HCT116 (cell line): ENCODE measurements around the gene PIGN. TPM values are rescaled to one million over a fixed set of nuclear protein-coding genes. Genes with fewer than 3 reads are reported as not detected.

Experiments
- ATAC-seq: fragments of 200-7000 bp; cut with Tn5 transposase; 2 replicates; pipeline ENCODE4 v1.9.1; 2020; ENCODE audit warnings: mild to moderate bottlenecking, moderate library complexity
- BruUV-seq: library from RNA; stranded (reverse); fragments of 400-500 nt; replicated peaks from 2 replicates; lab custom pipeline; 2021; lab: Mats Ljungman, UMichigan
- CTCF ChIA-PET: fragments of 300-600 bp; sonication (Branson Sonifier 250); formaldehyde crosslinking; loops from one replicate; lab custom pipeline; 2021; ENCODE audit warnings: antibody characterized with exemption; lab: Charles Lee
- POLR2A ChIA-PET: fragments of 300-600, 350-600 bp; sonication (Branson Sonifier 250); formaldehyde crosslinking; loops from one replicate; lab custom pipeline; 2021; ENCODE audit warnings: antibody characterized with exemption; lab: Charles Lee
- RAD21 ChIA-PET, 2 experiments: fragments of 300-600 bp; sonication (Branson Sonifier 250); formaldehyde crosslinking; loops; one replicate each; lab custom pipeline; 2023; ENCODE audit warnings: low total read pairs in 2 of 2; ENCODE audit not compliant: uncharacterized antibody in 2 of 2, unreplicated experiment in 2 of 2, low non-redundant PET in 1 of 2; lab: Charles Lee
- DNase-seq: peaks from one replicate; pipeline ENCODE4 v3.0.0-alpha.2; 2010; ENCODE audit warnings: low read depth, low spot score
- H2AFZ ChIP-seq: fragments of 200-600 bp; shearing (Covaris generic), sonication (generic); 2 replicates; pipeline ENCODE4 v1.6.1; 2017; ENCODE audit warnings: low read depth, mixed run types, mixed read lengths, antibody characterized with exemption, low read length; ENCODE audit not compliant: poor library complexity, severe bottlenecking
- H3K27ac ChIP-seq: 2 replicates; pipeline ENCODE4 v1.5.1; 2012; ENCODE audit warnings: low read depth, low read length
- H3K27me3 ChIP-seq: fragments of 200-600 bp; sonication (generic); 2 replicates; pipeline ENCODE4 v1.6.1; 2016; ENCODE audit warnings: mixed run types, low read length, mixed read lengths; ENCODE audit not compliant: insufficient read depth
- H3K36me3 ChIP-seq, 2 experiments: fragments of 200-500 bp in 1 of 2; fragments of 200-600 bp in 1 of 2; sonication (Bioruptor generic) in 1 of 2; sonication (generic) in 1 of 2; 2 replicates each; pipeline versions ENCODE4 v1.5.1 to v1.6.1; 2014 to 2016; ENCODE audit warnings: low read length in 2 of 2, inconsistent platforms in 1 of 2, mixed read lengths in 1 of 2, mixed run types in 1 of 2; ENCODE audit not compliant: insufficient read depth in 2 of 2, control insufficient read depth in 1 of 2
- H3K4me1 ChIP-seq, 2 experiments: fragments of 200-600 bp in 1 of 2; sonication (generic) in 1 of 2; 2 replicates each; pipeline versions ENCODE4 v1.5.1 to v1.6.1; 2012 to 2017; ENCODE audit warnings: low read length in 2 of 2, inconsistent platforms in 1 of 2, mild to moderate bottlenecking in 1 of 2, mixed read lengths in 1 of 2, mixed run types in 1 of 2, moderate library complexity in 1 of 2; ENCODE audit not compliant: insufficient read depth in 2 of 2, control insufficient read depth in 1 of 2
- H3K4me2 ChIP-seq: fragments of 200-600 bp; sonication (generic); 2 replicates; pipeline ENCODE4 v1.6.1; 2017; ENCODE audit warnings: mixed run types, low read length, mixed read lengths
- H3K4me3 ChIP-seq, 2 experiments: fragments of 200-600 bp in 1 of 2; sonication (generic) in 1 of 2; replicated peaks in 1 of 2; 2 replicates each; pipeline ENCODE4 v1.5.1; 2011 to 2016; ENCODE audit warnings: low read length in 2 of 2, control low read depth in 1 of 2, low read depth in 1 of 2, mild to moderate bottlenecking in 1 of 2, mixed read lengths in 1 of 2, mixed run types in 1 of 2
- H3K79me2 ChIP-seq: fragments of 200-600 bp; sonication (generic); 2 replicates; pipeline ENCODE4 v1.6.1; 2017; ENCODE audit warnings: mild to moderate bottlenecking, mixed run types, low read length, moderate library complexity, mixed read lengths; ENCODE audit not compliant: insufficient read depth
- H3K9ac ChIP-seq: fragments of 200-600 bp; sonication (generic); 2 replicates; pipeline ENCODE4 v1.6.1; 2016; ENCODE audit warnings: low read length, mixed read lengths
- H3K9me2 ChIP-seq: fragments of 200-600 bp; sonication (generic), shearing (Covaris generic); 2 replicates; pipeline ENCODE4 v1.6.1; 2017; ENCODE audit warnings: mixed run types, mild to moderate bottlenecking, moderate library complexity; ENCODE audit not compliant: insufficient read depth
- H3K9me3 ChIP-seq, 2 experiments: fragments of 200-500 bp in 1 of 2; fragments of 200-600 bp in 1 of 2; sonication (Bioruptor generic) in 1 of 2; sonication (generic) in 1 of 2; 2 replicates each; pipeline ENCODE4 v1.6.1; 2014 to 2017; ENCODE audit warnings: low read length in 2 of 2, mixed read lengths in 2 of 2, inconsistent platforms in 1 of 2, low read depth in 1 of 2, mild to moderate bottlenecking in 1 of 2, mixed run types in 1 of 2, moderate library complexity in 1 of 2; ENCODE audit not compliant: control insufficient read depth in 1 of 2, insufficient read depth in 1 of 2
- H4K20me1 ChIP-seq: fragments of 200-600 bp; sonication (generic), shearing (Covaris generic); 2 replicates; pipeline ENCODE4 v1.6.1; 2017; ENCODE audit warnings: mixed run types, mild to moderate bottlenecking, moderate library complexity; ENCODE audit not compliant: insufficient read depth
- REST ChIP-seq: IDR thresholded peaks from 2 replicates; pipeline ENCODE4 v1.6.1; 2012; ENCODE audit warnings: low read depth
- intact Hi-C: fragments of 100-400 bp; cut with micrococcal nuclease; formaldehyde crosslinking; loops from 2 replicates; pipeline ENCODE4 v1.10.0; 2022
- total RNA-seq: library from RNA; stranded (reverse); gene quantifications from one replicate; pipeline ENCODE4 v1.2.1, GENCODE V29; 2021; ENCODE audit not compliant: unreplicated experiment
- TF ChIP-seq, protein P1 (sequence below), 3 experiments: fragments of 200-600 bp in 1 of 3; sonication (generic) in 1 of 3; IDR thresholded peaks in 2 of 3; conservative IDR thresholded peaks in 1 of 3; 2 replicates each; pipeline ENCODE4 v1.5.1; 2012 to 2017; ENCODE audit warnings: low read depth in 2 of 3, low read length in 2 of 3, antibody characterized with exemption in 1 of 3, borderline replicate concordance in 1 of 3, control low read depth in 1 of 3, mild to moderate bottlenecking in 1 of 3, mixed read lengths in 1 of 3, mixed run types in 1 of 3, moderate library complexity in 1 of 3; ENCODE audit not compliant: insufficient read depth in 1 of 3

The PIGN gene
- total RNA-seq, 1 experiment from 2014 or later = 12.2 TPM

- DNase-seq (no peak), ATAC-seq (no peak)
- Histone ChIP-seq H3K79me2 (peaks cover 95% of the 10 kb centered on the region), H3K4me2 (no peak overlapping the region), H3K9me2 (no peaks in the 10 kb centered on the region), H3K36me3 (no peaks in the 10 kb centered on the region), H3K9ac (no peak overlapping the region), H2AFZ (no peak overlapping the region), H3K27ac (no peak overlapping the region), H3K9me3 (no peaks in the 10 kb centered on the region), H3K4me1 (no peaks in the 10 kb centered on the region), H4K20me1 (peaks cover 5% of the 10 kb centered on the region; the same call in 1 of the 2 replicates), H3K4me3 (no peak overlapping the region), H3K27me3 (no peaks in the 10 kb centered on the region)
- TF ChIP-seq, protein P1, sequence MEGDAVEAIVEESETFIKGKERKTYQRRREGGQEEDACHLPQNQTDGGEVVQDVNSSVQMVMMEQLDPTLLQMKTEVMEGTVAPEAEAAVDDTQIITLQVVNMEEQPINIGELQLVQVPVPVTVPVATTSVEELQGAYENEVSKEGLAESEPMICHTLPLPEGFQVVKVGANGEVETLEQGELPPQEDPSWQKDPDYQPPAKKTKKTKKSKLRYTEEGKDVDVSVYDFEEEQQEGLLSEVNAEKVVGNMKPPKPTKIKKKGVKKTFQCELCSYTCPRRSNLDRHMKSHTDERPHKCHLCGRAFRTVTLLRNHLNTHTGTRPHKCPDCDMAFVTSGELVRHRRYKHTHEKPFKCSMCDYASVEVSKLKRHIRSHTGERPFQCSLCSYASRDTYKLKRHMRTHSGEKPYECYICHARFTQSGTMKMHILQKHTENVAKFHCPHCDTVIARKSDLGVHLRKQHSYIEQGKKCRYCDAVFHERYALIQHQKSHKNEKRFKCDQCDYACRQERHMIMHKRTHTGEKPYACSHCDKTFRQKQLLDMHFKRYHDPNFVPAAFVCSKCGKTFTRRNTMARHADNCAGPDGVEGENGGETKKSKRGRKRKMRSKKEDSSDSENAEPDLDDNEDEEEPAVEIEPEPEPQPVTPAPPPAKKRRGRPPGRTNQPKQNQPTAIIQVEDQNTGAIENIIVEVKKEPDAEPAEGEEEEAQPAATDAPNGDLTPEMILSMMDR (IDR thresholded peaks at IDR 0.05 in 2 of 3, conservative IDR thresholded peaks at IDR 0.05 in 1 of 3; ENCODE audit: borderline replicate concordance in 1 of 3, insufficient read depth in 1 of 3, low read depth in 2 of 3, low read length in 2 of 3) = peak in 2 of 3 experiments; percentile 44 to 51; a peak in 4 of 6 replicates
- TF ChIP-seq REST = no peak
- RAD21 ChIA-PET = no interaction called here
- intact Hi-C loops = no loop called here
- CTCF ChIA-PET = interaction anchor here (1.4 kb wide), 1 partner anchor 9 kb away, joined by 4 read pairs; the partner anchor contains the start of genes PIGN and RELCH
- no TSS peak for BruUV-seq
- POLR2A ChIA-PET = no interaction called here
Observed at GRCh38 chr18:62196079-62196478, 9.2 kb upstream of the PIGN start.
